Erythroblast (primary cell): ENCODE data around the gene SMARCAL1.

Experiments
- GATA1 ChIP-seq: IDR thresholded peaks from 2 replicates; pipeline ENCODE4 v1.6.1; 2011; ENCODE audit warnings: low read depth, mild to moderate bottlenecking, control low read depth, low read length, moderate library complexity
- POLR2A ChIP-seq: IDR thresholded peaks from 2 replicates; pipeline ENCODE4 v1.6.1; 2011; ENCODE audit warnings: mild to moderate bottlenecking, low read length

DNA sequence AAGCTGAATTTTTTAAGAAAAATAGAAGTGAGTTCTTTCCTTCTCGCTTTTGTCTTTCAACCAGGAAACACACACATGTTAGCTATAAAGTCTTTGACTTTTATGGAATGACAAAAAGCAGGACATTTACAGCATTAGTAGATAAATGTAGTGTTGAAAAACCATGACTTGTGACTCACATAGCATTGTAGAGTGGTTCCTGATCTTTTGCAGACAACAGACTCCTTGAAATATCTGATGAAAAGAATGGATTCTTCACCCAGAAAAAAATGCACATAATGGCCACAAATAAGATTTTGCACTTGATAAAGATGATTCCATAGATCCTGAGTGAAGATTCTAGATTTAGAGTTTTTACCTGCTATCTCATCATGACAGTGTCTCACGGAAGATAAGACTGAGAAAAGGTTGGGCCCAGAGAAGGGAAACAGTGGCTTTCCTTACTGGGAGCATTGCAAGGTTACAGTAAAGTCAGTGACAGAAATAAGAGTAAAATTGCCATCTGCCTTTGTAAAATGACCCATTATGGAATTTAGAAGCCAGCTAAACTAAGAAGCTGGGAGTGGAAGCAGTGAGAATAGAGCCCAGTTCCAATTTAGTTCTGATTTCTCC is 14.0 kb downstream of the SMARCAL1 start:
- TF ChIP-seq POLR2A, result no peak
- no peak for TF ChIP-seq GATA1
